ENCODE data around the gene DSC3. TPM values are rescaled to one million over a fixed set of nuclear protein-coding genes. Genes with fewer than 3 reads are reported as not detected.

DSC3 gene
- total and polyA plus RNA-seq, 2 donors (not counting 3 experiments of a cell fraction or from before 2014, with no cell fraction given), result 0.04 to 0.18 TPM

DNA sequence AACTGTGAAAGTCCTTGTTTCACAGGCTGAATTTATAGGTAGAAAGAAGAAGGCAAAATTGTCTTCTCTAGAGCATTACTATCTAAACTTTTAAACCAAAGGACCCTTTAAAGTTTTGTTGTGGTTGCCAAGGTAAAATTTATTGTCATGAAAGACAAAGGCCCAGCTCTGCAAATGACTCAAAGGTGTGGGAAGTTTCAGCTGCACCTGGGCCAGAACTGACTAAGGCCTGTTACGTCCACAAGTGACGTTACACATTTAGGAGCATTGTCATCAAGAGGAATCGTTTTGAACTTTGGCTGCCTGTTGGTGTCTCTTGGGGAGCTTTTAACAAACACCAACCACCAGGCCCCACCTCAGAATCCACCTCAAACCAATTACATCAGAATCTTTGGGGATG lies 8.1 kb upstream of the DSC3 start:
- dilution Hi-C loops (cut with MboI; ENCODE audit: extremely low pct_ligation_motif_present, low sequenced_read_pairs), result no loop called here
- no peak overlapping the region for H3K4me2 ChIP-seq (ENCODE audit: insufficient read depth, low read length)
- ChIA-PET POLR2A (no interaction called here), CTCF (no interaction called here)
- no peak for DNase-seq (ENCODE audit: low read depth, low spot score)
- H3K4me1 ChIP-seq (ENCODE audit: control insufficient read depth, extremely low read depth, insufficient read depth, low read length), result no peaks in the 10 kb centered on the region
- no peaks in the 10 kb centered on the region for H3K27me3 ChIP-seq (ENCODE audit: control insufficient read depth in 2 of 2, insufficient read depth in 2 of 2, low read length in 2 of 2)
- H3K4me3 ChIP-seq (replicated peaks in 1 of 3; ENCODE audit: insufficient read depth in 1 of 3, low read depth in 1 of 3, low read length in 3 of 3), result no peak overlapping the region
- H2AFZ ChIP-seq (ENCODE audit: low read depth, low read length), result no peak overlapping the region
- FAIRE-seq, result no peak
- H3K36me3 ChIP-seq (ENCODE audit: control insufficient read depth in 2 of 2, extremely low read depth in 1 of 2, insufficient read depth in 2 of 2, low read length in 2 of 2), result no peaks in the 10 kb centered on the region
- no peaks in the 10 kb centered on the region for H3K79me2 ChIP-seq (ENCODE audit: control insufficient read depth, insufficient read depth, low read length)
- no peak overlapping the region for H3K27ac ChIP-seq (ENCODE audit: insufficient read depth, low read depth, low read length)
- no peak overlapping the region for H3K9ac ChIP-seq (replicated peaks; ENCODE audit: extremely low read depth, insufficient read depth, low read length)
- TF ChIP-seq JUN (IDR thresholded peaks at IDR 0.05; ENCODE audit: borderline replicate concordance, insufficient read depth, insufficient read length, low read depth), result no peak
- no peak for TF ChIP-seq POLR2AphosphoS5 (IDR thresholded peaks at IDR 0.05; ENCODE audit: insufficient read depth, low read depth, low read length)
- TF ChIP-seq MYC (IDR thresholded peaks at IDR 0.05; ENCODE audit: low read depth, low read length), result no peak
- no peak for TF ChIP-seq EZH2 (IDR thresholded peaks at IDR 0.05; ENCODE audit: borderline replicate concordance, low read depth, low read length, severe bottlenecking)
- TF ChIP-seq, protein P1, sequence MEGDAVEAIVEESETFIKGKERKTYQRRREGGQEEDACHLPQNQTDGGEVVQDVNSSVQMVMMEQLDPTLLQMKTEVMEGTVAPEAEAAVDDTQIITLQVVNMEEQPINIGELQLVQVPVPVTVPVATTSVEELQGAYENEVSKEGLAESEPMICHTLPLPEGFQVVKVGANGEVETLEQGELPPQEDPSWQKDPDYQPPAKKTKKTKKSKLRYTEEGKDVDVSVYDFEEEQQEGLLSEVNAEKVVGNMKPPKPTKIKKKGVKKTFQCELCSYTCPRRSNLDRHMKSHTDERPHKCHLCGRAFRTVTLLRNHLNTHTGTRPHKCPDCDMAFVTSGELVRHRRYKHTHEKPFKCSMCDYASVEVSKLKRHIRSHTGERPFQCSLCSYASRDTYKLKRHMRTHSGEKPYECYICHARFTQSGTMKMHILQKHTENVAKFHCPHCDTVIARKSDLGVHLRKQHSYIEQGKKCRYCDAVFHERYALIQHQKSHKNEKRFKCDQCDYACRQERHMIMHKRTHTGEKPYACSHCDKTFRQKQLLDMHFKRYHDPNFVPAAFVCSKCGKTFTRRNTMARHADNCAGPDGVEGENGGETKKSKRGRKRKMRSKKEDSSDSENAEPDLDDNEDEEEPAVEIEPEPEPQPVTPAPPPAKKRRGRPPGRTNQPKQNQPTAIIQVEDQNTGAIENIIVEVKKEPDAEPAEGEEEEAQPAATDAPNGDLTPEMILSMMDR (IDR thresholded peaks at IDR 0.05; ENCODE audit: extremely low read depth in 1 of 2, insufficient read depth in 1 of 2, low read depth in 1 of 2, low read length in 2 of 2), result no peak
- TF ChIP-seq GATA2 (IDR thresholded peaks at IDR 0.05; ENCODE audit: insufficient read depth, insufficient read length, low read depth, low read length), result no peak
- TF ChIP-seq, protein P2, sequence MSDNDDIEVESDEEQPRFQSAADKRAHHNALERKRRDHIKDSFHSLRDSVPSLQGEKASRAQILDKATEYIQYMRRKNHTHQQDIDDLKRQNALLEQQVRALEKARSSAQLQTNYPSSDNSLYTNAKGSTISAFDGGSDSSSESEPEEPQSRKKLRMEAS (IDR thresholded peaks at IDR 0.05; ENCODE audit: insufficient read depth, insufficient read length), result no peak
- no peak for TF ChIP-seq POLR2A (IDR thresholded peaks at IDR 0.05; ENCODE audit: low read depth, low read length)
- no peak for TF ChIP-seq FOS (IDR thresholded peaks at IDR 0.05; ENCODE audit: borderline replicate concordance, insufficient read depth, low read length)
- no peaks in the 10 kb centered on the region for H3K9me3 ChIP-seq (replicated peaks; ENCODE audit: control insufficient read depth, insufficient read depth, low read length)
- no TSS peak for BruUV-seq (replicated peaks)
- H3K9me1 ChIP-seq (replicated peaks; ENCODE audit: control insufficient read depth, extremely low read depth, insufficient read depth, low read length), result no peaks in the 10 kb centered on the region
- H4K20me1 ChIP-seq (replicated peaks; ENCODE audit: control insufficient read depth, extremely low read depth, insufficient read depth, low read length), result no peaks in the 10 kb centered on the region
- intact Hi-C loops (cut with micrococcal nuclease), result no loop called here
